HG02938 (cell line): ENCODE results near the gene HHIP.

ENCODE experiments used
- ATAC-seq: cut with Tn5 transposase; IDR thresholded peaks from one replicate; pipeline ENCODE4 v1.9.1; 2021; ENCODE audit warnings: mild to moderate bottlenecking, moderate library complexity; ENCODE audit not compliant: unreplicated experiment

HHIP gene, protein sequence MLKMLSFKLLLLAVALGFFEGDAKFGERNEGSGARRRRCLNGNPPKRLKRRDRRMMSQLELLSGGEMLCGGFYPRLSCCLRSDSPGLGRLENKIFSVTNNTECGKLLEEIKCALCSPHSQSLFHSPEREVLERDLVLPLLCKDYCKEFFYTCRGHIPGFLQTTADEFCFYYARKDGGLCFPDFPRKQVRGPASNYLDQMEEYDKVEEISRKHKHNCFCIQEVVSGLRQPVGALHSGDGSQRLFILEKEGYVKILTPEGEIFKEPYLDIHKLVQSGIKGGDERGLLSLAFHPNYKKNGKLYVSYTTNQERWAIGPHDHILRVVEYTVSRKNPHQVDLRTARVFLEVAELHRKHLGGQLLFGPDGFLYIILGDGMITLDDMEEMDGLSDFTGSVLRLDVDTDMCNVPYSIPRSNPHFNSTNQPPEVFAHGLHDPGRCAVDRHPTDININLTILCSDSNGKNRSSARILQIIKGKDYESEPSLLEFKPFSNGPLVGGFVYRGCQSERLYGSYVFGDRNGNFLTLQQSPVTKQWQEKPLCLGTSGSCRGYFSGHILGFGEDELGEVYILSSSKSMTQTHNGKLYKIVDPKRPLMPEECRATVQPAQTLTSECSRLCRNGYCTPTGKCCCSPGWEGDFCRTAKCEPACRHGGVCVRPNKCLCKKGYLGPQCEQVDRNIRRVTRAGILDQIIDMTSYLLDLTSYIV

DNA sequence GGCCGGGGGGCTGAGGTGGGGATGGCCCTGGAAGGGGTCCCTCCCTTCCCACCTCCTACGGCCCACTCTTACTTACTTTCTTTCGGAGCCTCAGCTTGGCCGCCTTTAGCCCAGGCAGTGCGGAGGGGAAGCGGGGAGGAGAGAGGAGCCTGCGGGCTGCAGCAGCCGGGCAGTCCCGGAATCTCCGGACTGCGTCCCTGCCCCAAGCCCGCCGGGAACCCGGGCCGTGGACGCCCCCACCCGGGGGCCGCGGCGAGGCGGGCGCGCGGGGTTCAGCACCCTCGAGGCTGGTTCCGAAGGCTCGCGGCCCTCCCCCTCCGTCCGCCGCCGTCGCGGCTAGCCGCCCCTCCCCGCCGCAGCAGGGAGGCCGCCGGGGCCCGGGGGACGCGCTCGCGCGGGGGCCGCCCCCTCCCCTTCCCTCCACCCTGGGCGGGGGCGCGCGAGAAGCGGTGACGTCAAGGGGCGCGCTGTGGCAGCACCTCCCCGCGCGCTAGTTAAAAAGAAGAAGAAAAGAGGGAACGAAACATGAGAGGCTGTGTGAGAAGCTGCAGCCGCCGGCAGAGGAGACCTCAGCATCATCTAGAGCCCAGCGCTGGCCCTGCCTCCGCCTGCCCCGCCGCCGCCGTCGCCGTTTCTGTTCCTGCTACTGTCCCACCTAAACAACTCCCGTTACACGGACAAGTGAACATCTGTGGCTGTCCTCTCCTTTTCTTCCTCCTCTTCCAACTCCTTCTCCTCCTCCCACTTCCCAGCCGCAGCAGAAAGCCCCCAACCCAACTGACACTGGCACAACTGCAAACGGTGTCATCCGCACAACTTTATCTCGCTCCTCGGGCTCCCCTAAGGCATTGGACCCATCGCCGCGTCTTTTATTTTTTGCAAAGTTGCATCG lies at the start of gene HHIP:
Gene HHIP, plus strand, starts transcription at position 526 of the 892 bp plus-strand sequence. CDS start 520 bp downstream, outside the sequence.
- ATAC-seq = peak; percentile 36

DNA sequence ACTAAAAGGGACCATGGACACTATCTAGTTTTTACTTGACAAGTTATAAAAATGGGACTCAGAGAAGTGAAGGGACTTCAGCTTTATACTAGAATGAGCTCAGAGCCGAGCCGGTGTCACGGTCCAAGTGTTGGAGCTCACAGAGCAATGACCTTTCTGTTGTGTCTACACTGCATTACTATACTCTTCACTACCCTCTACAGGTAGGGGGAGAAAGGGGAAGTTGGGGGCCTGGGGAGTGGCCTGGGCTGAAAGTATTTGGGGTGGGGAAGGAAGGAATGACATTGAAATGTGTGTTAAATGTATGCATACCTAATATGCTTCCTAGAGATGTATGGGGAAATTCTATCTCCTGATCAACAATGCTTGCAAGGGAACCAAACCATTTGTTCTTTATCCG lies 48.8 kb upstream of the HHIP start:
- ATAC-seq = no peak

DNA sequence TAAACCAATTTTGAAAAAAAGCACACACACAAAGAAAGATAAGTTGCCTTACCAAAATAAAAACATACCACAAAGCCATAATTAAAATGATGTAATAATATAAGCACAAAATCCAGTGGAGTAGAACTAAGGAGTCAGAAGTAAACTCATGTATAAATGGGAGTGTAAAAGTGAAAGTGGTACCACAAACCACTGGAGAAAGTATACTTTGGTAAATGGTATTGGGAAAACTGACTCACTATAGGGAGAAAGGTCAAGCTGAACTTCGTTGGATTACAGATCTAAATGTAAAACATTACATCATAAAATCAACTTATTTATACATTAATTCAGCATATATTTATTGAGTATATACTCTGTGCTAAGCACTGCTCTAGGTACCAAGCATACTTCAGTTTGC lies 46.3 kb upstream of the HHIP start:
- ATAC-seq = no peak

DNA sequence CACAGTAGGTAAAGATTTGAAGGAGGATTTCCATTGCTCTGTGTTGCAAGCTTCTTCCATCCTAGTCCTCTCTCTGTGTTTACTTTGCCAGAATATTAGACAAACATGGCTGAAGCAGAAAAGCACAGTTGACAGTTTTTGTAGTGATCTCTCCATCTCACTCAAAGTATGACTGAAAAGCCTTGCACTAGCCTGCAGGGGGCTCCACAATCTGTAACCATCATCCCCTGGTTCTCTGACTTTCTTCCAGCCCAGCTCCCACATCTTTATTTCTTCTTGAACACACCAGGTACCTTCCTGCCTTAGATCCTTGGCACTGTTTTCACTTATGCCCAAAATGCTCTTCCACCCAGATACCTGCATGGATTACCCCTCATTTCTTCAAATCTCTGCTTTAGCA lies 34.1 kb upstream of the HHIP start:
- peak; percentile 73 for ATAC-seq

DNA sequence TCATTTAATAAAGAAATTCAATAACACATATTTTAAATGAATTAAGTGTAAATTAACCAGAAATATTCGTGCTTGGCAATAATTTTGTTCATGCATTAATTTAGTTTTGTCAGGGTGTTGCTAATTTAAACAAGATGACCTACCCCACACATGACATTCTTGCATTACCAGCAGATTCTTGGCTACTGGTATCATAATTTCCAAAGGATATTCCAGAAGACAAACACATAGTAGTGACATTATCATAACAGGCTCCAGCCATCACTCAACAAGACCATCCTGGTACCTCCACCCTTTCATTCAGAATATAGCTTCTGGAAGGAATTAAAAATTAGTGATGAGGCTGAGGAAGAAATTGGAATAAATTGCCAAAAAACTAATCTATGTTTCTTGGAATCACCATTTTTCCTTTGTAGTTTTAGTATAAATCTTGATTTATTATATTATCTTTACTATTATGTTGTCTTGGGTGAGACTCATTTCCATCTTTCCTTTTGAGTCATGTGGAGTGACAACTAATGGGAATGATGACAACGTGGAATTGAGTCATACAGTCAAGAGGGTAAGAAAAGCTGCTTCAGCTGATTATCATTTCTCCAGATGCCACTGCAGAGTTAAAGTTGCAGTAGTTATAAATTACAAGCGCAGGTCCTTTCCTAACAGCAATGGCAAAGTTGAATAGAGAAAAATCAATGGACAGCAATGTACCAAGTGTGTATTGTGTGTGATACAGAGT lies 30.9 kb upstream of the HHIP start:
- no peak for ATAC-seq

DNA sequence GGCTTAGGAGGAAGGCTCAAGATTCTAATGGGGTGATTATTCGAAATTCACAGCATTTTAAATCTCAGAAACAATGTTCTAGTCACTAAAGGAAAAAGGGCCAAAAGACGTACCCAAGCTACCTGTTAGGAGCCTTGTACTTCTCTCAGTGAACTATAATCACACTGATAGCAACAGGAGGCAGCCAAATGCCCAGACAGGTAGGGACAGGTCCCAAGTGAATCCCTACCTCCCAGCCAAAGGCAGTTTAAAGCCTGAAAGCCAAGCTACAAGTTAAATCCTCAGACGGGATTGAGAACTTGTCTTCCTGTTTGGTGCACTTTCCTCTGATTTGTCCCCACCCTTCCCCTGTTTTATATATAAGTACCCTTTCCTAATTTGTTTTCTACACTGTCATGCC lies 24.3 kb upstream of the HHIP start:
- no peak for ATAC-seq

DNA sequence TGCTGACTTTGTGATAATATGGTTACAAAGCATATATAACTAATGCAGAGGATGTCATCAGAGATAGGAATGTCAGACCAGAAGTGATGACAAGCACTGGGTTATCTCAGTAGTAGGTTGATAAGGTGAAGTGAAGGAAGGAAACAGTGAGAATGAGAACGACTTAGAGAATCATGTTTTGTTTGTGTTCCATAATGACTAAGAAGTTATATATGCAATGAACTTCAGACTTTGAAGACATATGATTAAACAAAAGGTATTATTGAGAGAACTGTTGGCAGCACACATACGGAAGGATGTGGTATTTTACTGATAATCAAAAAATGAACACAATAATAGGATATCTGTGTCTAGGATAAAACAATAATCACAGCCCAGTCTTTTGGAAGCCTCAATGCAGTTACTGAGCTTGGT lies 18.3 kb upstream of the HHIP start:
- ATAC-seq = no peak

DNA sequence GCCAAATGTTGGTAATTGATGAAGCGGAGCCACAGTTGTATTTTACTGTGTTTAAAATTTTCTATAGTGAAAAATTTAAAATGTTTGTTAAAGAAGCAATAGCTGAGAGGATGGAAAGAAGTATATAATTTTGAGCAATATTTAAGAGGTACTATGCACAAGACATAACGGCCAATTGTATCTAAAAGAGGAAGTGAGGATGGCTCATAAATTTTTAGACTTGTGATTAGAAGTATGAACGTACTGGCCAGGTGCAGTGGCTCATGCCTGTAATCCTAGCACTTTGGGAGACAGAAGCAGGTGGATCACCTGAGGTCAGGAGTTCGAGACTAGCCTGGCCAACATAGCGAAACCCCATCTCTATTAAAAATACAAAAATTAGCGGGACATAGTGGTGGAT lies 12.7 kb upstream of the HHIP start:
- no peak for ATAC-seq

DNA sequence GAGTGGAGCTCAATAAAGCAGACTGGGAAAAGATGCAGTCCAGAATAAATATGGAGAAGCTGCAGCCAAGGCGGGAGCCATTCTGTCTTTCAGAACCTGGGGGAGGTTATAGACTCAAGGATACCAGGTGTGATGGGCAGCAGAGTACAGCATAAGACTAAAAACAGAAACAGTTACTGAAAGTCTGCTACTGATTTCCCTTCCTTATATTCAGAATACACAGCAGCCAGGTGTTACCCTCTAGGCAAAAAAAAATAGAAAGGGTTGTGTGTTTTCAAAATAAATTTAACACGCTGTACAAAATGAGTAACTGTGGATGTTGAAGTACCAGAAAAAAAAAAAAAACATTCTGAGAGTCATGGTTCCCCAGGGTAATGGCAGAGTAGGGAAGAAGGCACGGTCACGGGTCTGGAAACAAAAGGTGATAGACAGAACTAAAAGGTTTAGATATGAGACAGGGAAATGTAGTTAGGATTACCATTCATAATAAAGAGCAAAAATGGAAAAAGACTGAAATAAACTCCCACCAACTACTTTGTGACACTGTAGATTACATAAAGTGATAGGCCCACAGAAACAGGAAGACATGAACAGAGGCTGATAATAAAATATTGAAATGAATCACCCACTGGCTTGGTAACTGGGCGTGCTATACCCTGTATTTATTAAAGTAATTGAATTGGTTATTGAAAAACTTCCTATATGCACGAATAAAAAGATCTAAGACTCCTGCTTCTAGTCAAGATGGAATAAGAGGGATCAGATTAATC lies 10.8 kb upstream of the HHIP start:
- peak; percentile 100 for ATAC-seq

DNA sequence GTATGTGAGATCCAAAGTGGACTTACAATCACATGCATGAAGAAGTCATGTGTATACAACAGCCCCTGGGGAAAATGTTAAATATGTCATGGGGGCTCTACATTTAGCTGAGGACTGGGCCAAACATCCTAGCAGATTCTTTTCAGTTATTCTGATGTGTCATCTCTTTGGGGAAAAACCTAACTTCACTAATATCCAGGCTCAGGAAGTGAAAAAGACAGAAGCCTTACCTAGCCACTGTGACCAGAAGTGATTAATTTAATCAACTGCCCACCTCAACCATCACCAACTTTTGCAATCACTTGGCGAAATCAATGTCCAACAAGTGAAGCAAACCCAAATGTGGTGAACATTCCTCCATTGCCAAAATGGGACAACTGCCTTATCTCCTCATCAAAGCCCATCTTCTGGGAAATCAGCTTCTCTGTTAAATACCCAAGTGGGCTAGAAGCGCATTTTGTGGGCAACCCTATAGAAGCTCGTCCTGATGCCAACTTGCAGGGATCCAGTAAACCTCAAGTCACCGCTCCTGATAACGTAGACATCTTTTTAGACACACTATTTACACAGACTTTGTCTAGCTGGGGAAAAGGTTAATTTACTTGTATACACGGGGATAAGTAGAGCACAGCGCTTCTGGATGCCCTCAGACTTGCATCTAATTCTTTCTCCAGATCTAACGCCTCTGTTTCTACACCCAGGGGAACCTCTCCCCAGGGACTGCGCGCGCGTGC lies 1.4 kb upstream of the HHIP start:
- no peak for ATAC-seq

DNA sequence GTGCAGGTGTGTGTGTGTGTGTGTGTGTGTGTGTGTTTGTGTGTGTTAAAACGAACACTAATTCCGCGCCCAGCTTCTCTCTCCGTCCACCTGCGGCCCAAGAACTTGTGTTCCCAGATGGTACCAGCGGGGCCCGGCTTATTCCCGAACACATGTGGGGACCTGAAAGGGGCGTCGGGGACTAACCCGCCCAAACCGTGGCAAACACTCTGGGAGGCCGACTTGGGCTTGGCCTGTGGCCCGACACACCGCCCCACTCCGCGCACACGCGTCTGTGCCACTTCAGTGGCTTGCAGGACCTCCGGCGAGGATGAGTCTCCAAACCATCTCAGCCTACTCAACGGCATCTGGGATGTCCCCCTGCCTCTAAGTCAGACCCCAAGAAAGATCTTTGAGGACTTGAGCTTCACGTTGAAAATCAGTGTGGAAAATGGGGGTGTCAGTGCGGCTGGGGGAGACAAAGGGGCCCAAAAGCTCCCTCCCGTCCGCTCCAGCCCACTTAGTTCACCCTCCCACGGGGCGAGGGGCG lies 790 bp upstream of the HHIP start:
- ATAC-seq = no peak

DNA sequence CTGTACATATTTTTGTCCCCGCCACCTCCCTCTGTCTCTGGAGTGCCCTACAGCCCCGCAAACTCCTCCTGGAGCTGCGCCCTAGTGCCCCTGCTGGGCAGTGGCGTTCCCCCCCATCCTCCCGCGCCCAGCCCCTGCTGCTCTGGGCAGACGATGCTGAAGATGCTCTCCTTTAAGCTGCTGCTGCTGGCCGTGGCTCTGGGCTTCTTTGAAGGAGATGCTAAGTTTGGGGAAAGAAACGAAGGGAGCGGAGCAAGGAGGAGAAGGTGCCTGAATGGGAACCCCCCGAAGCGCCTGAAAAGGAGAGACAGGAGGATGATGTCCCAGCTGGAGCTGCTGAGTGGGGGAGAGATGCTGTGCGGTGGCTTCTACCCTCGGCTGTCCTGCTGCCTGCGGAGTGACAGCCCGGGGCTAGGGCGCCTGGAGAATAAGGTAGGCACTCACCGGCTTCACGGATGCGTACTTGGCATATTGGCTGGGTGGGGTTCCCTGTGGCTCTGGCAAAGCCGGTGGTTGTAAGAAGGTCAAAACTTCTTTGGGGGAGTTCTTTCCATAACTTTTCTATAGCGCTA lies 653 bp downstream of the HHIP start:
- peak; percentile 17 for ATAC-seq

DNA sequence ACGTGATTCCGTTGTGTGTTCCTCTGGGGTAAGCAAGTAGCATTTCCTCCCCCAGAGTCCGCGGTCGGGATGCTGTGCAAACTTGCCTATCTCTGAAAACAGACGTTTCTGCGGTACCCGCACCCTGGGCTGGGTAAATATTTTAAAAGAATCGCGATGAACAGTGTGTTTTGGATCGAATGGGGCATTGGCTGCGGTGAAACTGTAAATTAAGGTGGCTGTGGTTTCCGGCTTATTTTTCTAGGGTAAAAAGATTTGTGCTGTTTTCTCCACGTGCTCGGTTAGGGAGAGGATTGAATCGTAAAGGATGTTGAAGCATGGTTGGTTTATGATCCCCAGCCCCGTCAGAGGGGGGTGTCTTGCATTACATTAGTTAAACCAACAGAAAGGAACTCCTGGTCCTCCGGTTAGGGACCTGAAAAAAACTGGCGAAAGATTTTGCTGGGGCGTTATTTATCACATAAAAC lies 1.2 kb downstream of the HHIP start:
- ATAC-seq = peak; percentile 17

DNA sequence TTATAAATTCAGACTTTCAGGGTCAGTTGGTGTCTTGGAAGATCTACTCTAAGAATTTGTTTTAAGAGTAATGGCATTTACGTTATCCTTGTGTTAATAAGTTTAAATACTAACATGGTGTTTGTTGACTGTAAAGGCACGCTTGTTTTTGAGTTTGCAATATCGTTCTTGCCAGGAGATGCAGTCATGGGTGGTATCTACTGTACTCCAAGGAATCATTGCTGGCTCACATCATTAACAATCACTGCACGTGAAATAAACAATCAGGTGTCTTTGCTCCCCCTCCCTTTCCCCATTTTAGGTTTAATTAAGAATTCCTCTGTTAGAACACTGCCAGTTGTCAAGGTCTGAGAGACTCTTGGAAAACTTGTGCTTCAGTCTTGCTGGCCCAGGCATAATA lies 1.6 kb downstream of the HHIP start:
- ATAC-seq = no peak

DNA sequence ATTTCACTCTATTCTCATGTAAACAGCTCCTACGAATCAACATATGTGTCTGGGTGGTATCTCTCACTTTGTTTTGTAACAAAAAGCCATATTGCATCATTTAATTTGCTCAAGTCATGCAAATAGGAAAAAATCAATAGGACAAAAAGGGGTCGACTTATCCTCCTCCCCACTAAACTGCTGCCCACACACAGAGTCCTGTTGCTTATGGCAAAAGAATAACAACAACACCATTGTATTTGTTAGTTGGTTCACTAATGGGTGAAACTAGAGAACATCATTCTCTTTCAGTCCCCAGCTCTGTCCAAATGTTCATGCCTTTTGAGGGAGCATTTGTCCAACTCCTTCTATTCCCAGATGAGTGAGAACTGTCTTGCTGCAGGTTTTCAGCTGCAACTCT lies 2.1 kb downstream of the HHIP start:
- ATAC-seq = no peak

DNA sequence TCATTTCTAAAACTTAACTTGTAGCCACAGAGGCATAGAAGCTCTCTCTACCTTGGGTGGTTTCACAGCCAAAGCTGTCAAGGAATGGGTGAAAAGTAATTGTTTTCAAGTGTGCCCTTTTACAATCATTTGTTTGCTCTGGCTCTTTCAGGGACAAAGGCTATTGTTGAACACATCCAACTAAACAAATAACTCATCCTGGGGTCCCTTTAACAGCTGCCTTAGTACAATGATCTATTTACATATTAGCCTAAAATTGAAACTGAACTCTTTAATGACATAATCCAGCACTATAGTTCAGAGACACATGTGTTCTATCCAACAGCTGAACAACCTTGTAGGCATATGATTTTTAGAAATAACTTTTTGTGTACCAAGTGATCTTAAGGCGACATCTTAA lies 3.7 kb downstream of the HHIP start:
- ATAC-seq = no peak

DNA sequence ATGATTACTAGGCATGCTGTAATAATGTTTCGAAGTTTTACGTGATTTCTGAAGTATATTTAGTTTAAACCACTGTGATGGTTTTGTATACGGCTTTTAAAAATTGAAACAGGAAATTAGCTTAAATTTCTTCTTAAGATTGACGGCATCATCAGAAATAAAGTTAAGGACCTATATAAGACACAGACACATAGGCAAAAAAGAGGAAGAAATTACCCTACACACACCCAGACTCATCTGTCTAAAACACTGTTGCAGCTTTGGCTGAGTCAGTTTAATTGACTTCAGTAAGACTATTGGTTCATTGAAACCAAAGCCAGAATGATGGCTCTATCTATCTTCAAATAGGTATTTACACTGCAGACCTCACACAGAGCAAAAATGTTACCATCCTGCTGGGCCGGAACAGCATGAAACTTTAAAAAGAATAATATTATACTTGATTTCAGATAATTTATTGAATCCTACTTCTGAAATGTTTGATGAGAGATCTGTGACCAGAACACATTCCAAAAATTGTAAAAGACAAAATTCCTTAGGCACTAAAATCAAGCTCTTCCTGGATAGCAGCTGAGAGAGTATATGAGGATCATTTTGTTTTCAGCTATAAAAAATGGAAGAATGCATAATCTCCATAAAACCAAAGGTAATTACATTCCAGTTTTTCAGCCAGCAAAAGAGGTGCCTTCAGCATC lies 4.5 kb downstream of the HHIP start:
- ATAC-seq = no peak
